Stomach (tissue), 9 donors: ENCODE results near the gene CHD6. TPM values are rescaled to one million over a fixed set of nuclear protein-coding genes. Genes with fewer than 3 reads are reported as not detected.
A peak's percentile ranks its signal among the peaks of the same experiment; 100 is the strongest.

Experiments used
- DNase-seq, 2 donors: peaks; one replicate each; pipeline versions ENCODE4 v3.0.0 to v3.0.0-alpha.2; 2013 to 2019
- H3K27ac ChIP-seq, 5 donors: fragments of 200-600 bp in 4 of 5; sonication (generic) in 4 of 5; one replicate each; pipeline ENCODE4 v1.5.1; 2013 to 2019; ENCODE audit warnings: mild to moderate bottlenecking in 1 of 5, moderate library complexity in 1 of 5
- H3K27me3 ChIP-seq, 3 donors: fragments of 200-600 bp; sonication (generic); one replicate each; pipeline ENCODE4 v1.5.1; 2017 to 2019; ENCODE audit warnings: mixed run types in 1 of 3
- H3K36me3 ChIP-seq, 4 donors: fragments of 200-600 bp; sonication (generic); 1 replicate in 3 of 4; 2 replicates in 1 of 4; pipeline ENCODE4 v1.5.1; 2016 to 2019
- H3K4me1 ChIP-seq, 4 donors: fragments of 200-600 bp; sonication (generic); one replicate each; pipeline ENCODE4 v1.5.1; 2016 to 2019
- H3K4me3 ChIP-seq, 4 donors: fragments of 200-600 bp; sonication (generic) in 3 of 4; one replicate each; pipeline ENCODE4 v1.5.1; 2016 to 2019; ENCODE audit warnings: mild to moderate bottlenecking in 1 of 4
- H3K9me3 ChIP-seq, 4 donors: fragments of 200-600 bp; sonication (generic); one replicate each; pipeline ENCODE4 v1.5.1; 2016 to 2019
- EP300 ChIP-seq: sonication (generic); formaldehyde crosslinking; IDR thresholded peaks from one replicate; pipeline ENCODE4 v1.6.1; 2017; ENCODE audit warnings: antibody characterized with exemption
- POLR2A ChIP-seq, 4 donors: fragments of 450-650 bp; IDR thresholded peaks; one replicate each; pipeline ENCODE4 v1.6.1; 2016; ENCODE audit warnings: antibody characterized with exemption in 4 of 4, control low read depth in 2 of 4, mild to moderate bottlenecking in 1 of 4, moderate library complexity in 1 of 4
- POLR2AphosphoS5 ChIP-seq, 3 donors: sonication (generic); formaldehyde crosslinking; IDR thresholded peaks; one replicate each; pipeline ENCODE4 v1.6.1; 2016; ENCODE audit warnings: antibody characterized with exemption in 3 of 3
- WGBS, 5 donors: extraction: QIAGEN DNeasy Blood & Tissue Kit in 3 of 5; methylation state at CpG; one replicate each; pipeline versions ENCODE4 v1.1.5 to v1.1.7; 2013 to 2018; 5-methylcytosine and 5-hydroxymethylcytosine counted together
- intact Hi-C: fragments of 100-400 bp; cut with DNase I; formaldehyde crosslinking; loops from one replicate; pipeline ENCODE4 v1.15.1; 2023; ENCODE audit warnings: low total_unique reads
- polyA plus RNA-seq, 3 donors: library from polyadenylated mRNA; stranded (reverse); fragments of 200-250 nt; gene quantifications; one replicate each; pipeline ENCODE4 v1.2.3, GENCODE V29; 2013
- total RNA-seq, 5 donors: library from RNA; depleted of rRNA; stranded (reverse); fragments of >200 nt; gene quantifications; one replicate each; pipeline versions ENCODE4 v1.1.0 to v1.2.3, GENCODE V29; 2014 to 2016
- TF ChIP-seq, protein P1 (sequence below), 7 experiments: fragments of 450-650 bp in 4 of 7; fragments of 200-600 bp in 3 of 7; sonication (generic) in 3 of 7; IDR thresholded peaks; one replicate each; pipeline ENCODE4 v1.5.1; 2016 to 2019; ENCODE audit warnings: antibody characterized with exemption in 7 of 7, control low read depth in 2 of 7, mild to moderate bottlenecking in 1 of 7
- donor health status: healthy with polysubstance abuse.
- donor health status: Bipolar disorder and iron deficiency.
- donor health status: healthy.

CHD6 gene
- total and polyA plus RNA-seq, 8 donors, result 4.4 to 84.6 (median 47.5) TPM

DNA sequence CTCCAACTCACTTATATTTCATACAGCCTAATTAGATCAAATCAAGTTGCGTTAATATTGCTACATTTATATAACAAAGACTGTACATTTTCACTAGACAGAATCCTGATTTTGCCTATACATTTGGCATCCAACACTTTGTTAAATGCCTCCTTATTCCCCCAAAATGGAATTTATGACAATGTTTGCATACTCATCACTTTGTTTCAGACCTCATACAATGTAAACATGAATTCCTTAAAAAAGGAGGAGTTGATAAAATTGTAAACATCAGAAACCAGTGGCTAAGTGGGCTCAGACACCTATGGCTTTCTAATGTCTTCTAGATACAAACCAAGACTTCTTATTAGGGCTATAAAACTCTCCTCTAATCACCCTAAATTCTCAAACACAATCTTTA lies 87.3 kb downstream of the CHD6 start:
- WGBS, 5 donors, result 90 to 99% (median 96%) methylated on average over 1 of the region's 1 CpG
- H3K36me3 ChIP-seq, result peaks cover 0 to 27% (median 19%) of the 10 kb centered on the region in 4 donors

DNA sequence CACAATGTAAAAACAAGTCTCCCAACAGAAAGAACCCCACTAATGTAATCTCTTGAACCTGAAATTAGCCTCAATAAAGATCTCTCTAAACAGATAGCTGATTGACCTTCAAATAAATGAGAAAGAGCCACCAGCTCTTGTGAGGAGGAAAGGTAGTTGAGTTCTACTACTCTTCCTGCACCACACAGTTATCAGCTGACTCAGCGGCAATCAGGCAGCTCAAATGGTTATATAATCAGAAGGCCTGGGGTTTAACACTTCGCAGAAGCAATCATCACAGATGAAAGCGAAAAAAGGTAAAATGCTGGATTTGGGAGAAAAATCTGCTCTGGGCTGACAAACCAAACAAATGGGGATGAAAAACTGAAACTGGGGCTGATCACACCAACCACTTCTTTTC lies 91.8 kb downstream of the CHD6 start:
- peak; percentile 34 to 36 for DNase-seq
- Histone ChIP-seq H3K9me3 (no peaks in the 10 kb centered on the region), H3K27ac (peak overlapping the region in 1 of 5 donors; percentile 55), H3K4me1 (peaks cover 13 to 46% (median 24%) of the 10 kb centered on the region in 4 donors), H3K36me3 (peaks cover 0 to 7% (median 3%) of the 10 kb centered on the region in 4 donors), H3K27me3 (no peaks in the 10 kb centered on the region), H3K4me3 (no peak overlapping the region)
- TF ChIP-seq, protein P1, sequence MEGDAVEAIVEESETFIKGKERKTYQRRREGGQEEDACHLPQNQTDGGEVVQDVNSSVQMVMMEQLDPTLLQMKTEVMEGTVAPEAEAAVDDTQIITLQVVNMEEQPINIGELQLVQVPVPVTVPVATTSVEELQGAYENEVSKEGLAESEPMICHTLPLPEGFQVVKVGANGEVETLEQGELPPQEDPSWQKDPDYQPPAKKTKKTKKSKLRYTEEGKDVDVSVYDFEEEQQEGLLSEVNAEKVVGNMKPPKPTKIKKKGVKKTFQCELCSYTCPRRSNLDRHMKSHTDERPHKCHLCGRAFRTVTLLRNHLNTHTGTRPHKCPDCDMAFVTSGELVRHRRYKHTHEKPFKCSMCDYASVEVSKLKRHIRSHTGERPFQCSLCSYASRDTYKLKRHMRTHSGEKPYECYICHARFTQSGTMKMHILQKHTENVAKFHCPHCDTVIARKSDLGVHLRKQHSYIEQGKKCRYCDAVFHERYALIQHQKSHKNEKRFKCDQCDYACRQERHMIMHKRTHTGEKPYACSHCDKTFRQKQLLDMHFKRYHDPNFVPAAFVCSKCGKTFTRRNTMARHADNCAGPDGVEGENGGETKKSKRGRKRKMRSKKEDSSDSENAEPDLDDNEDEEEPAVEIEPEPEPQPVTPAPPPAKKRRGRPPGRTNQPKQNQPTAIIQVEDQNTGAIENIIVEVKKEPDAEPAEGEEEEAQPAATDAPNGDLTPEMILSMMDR (IDR thresholded peaks at IDR 0.05), result no peak
- no peak for TF ChIP-seq EP300
- no peak for TF ChIP-seq POLR2A (IDR thresholded peaks at IDR 0.05)
- no peak for TF ChIP-seq POLR2AphosphoS5 (IDR thresholded peaks at IDR 0.05)
- intact Hi-C loops, result no loop called here
- WGBS, 5 donors, result 26 to 50% (median 35%) methylated on average over 3 of the region's 3 CpGs

More for the DNA sequence above, 87.3 kb downstream of the CHD6 start:
- DNase-seq, result no peak
- no peak for TF ChIP-seq POLR2AphosphoS5 (IDR thresholded peaks at IDR 0.05)
- TF ChIP-seq, protein P1 (IDR thresholded peaks at IDR 0.05), result no peak
- no peak for TF ChIP-seq EP300
- TF ChIP-seq POLR2A (IDR thresholded peaks at IDR 0.05), result no peak
- no peak overlapping the region for H3K27ac ChIP-seq
- intact Hi-C loops, result no loop called here
- H3K4me3 ChIP-seq, result no peak overlapping the region
- H3K4me1 ChIP-seq, result peaks cover 0 to 58% (median 23%) of the 10 kb centered on the region in 4 donors
- no peaks in the 10 kb centered on the region for H3K9me3 ChIP-seq
- H3K27me3 ChIP-seq, result no peaks in the 10 kb centered on the region

DNA sequence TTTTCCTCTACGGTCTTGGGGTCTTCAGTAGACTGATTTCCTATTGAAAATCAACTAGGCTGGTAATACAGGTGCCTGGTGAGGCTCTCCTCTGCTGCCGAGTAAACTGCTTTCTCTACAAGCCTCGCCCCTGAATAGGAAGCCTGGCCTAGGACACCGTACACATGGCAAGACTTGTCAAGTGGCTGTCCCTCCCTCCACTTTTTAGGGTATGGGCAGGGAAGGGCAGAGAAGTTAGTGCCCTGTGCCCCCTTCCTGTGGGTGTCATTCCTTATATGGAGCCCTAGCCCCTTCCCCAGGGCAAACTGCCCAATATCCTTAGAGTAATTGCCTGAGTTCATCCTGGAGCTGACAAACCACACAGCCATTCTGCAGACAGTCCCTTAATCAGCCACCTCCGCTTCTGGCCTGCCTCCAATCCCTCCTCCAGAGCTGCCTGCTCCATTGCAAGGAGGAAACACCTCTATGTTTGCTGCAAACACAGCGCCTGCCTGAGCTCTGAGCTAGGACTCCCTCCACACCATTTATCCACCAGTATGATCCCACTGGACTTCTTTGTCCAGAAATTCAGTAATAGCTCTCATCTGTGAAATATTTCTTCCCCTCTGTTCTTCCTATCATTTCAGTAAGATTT lies 93.1 kb downstream of the CHD6 start:
- H3K4me3 ChIP-seq, result peak overlapping the region in 1 of 4 donors; percentile 9
- TF ChIP-seq EP300, result no peak
- peak in 1 of 3 donors; percentile 53 for TF ChIP-seq POLR2AphosphoS5 (IDR thresholded peaks at IDR 0.05)
- 35 to 44% (median 40%) methylated on average over 6 of the region's 6 CpGs for WGBS, 5 donors
- no peaks in the 10 kb centered on the region for H3K27me3 ChIP-seq
- no peaks in the 10 kb centered on the region for H3K9me3 ChIP-seq
- DNase-seq, result peak; percentile 86 to 90
- H3K4me1 ChIP-seq, result peaks cover 13 to 44% (median 24%) of the 10 kb centered on the region in 4 donors
- peak overlapping the region in 3 of 5 donors; percentile 2 to 55 (median 28) for H3K27ac ChIP-seq
- peaks cover 0 to 3% (median 0%) of the 10 kb centered on the region in 4 donors for H3K36me3 ChIP-seq
- intact Hi-C loops, result no loop called here

DNA sequence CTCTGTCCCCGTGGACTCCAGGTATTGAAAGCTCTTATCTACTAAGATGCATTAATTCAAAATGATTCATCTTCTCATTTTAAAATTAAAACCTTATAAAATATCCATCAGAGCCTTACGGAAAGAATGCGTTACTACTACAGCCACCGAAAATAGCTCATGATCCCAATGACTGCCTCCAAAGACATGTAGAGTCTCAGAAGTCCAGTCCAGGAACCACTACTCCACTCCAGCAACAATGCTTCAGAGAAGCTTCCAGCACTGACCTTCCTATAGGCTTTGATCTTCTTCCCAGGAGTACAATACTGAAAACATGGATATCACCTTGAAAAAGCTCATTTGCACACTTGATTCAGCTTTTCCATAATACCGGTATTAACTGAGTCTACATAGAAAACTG lies 94.3 kb downstream of the CHD6 start:
- no peaks in the 10 kb centered on the region for H3K27me3 ChIP-seq
- peaks cover 13 to 44% (median 24%) of the 10 kb centered on the region in 4 donors for H3K4me1 ChIP-seq
- H3K9me3 ChIP-seq, result no peaks in the 10 kb centered on the region
- H3K36me3 ChIP-seq, result no peaks in the 10 kb centered on the region
- H3K27ac ChIP-seq, result no peak overlapping the region
- intact Hi-C loops, result no loop called here
- no peak for DNase-seq
- H3K4me3 ChIP-seq, result no peak overlapping the region
- TF ChIP-seq POLR2AphosphoS5 (IDR thresholded peaks at IDR 0.05) (no peak), POLR2A (IDR thresholded peaks at IDR 0.05) (no peak), EP300 (no peak)
- TF ChIP-seq, protein P1 (IDR thresholded peaks at IDR 0.05), result no peak
- 92 to 96% (median 93%) methylated on average over 5 of the region's 5 CpGs for WGBS, 5 donors

DNA sequence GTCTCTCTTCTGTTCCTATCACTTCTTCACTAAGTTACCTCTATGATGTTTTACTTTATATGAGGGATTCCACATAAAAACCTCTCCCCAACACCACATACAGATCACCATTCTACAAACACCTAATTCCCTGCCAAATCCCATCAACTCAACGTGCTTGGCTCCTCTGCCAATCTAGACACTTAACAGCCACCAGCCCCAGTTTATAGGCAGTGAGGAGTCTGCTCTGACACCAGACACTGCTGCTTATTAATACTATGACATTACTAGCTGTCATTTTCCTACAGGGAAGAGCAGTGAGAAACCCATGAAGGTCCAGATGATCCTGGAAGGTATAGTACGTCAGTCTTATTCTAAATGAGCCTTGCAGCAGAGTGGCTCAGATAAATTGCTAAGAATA lies 104.3 kb downstream of the CHD6 start:
- Histone ChIP-seq H3K27ac (no peak overlapping the region), H3K36me3 (peaks cover 6 to 37% (median 33%) of the 10 kb centered on the region in 4 donors), H3K9me3 (no peaks in the 10 kb centered on the region), H3K4me3 (no peak overlapping the region), H3K27me3 (no peaks in the 10 kb centered on the region), H3K4me1 (peaks cover 4 to 36% (median 22%) of the 10 kb centered on the region in 4 donors)
- WGBS, 5 donors, result 78 to 91% (median 82%) methylated on average over 2 of the region's 2 CpGs
- no peak for DNase-seq
- TF ChIP-seq POLR2A (IDR thresholded peaks at IDR 0.05) (no peak), POLR2AphosphoS5 (IDR thresholded peaks at IDR 0.05) (no peak), EP300 (no peak)
- TF ChIP-seq, protein P1 (IDR thresholded peaks at IDR 0.05), result no peak
- intact Hi-C loops, result no loop called here
